GM12878 (cell line): ENCODE data around the gene HOXB6. TPM values are rescaled to one million over a fixed set of nuclear protein-coding genes. Genes with fewer than 3 reads are reported as not detected.

ENCODE experiments used
- ATAC-seq: fragments of 200-7000 bp; cut with Tn5 transposase; 3 replicates; pipeline ENCODE4 v1.9.1; 2020; ENCODE audit warnings: mild to moderate bottlenecking, moderate library complexity
- BruUV-seq: library from RNA; stranded (reverse); fragments of 400-500 nt; replicated peaks from 2 replicates; lab custom pipeline; 2021; lab: Mats Ljungman, UMichigan
- CTCF ChIA-PET: fragments of 300-600 bp; sonication (Branson Sonifier 250); formaldehyde crosslinking; extraction: SDS; loops from one replicate; lab custom pipeline; 2021; ENCODE audit warnings: inconsistent platforms; lab: Yijun Ruan, JAX
- POLR2A ChIA-PET: fragments of 350-600 bp; formaldehyde crosslinking; extraction: SDS; loops from one replicate; lab custom pipeline; 2021; ENCODE audit warnings: inconsistent platforms; lab: Charles Lee
- RAD21 ChIA-PET: fragments of 300-600 bp; sonication (Branson Sonifier 250); formaldehyde crosslinking; loops from one replicate; lab custom pipeline; 2023; ENCODE audit warnings: antibody characterized with exemption; ENCODE audit not compliant: unreplicated experiment; lab: Charles Lee
- SMC1A ChIA-PET: fragments of 300-600 bp; sonication (Branson Sonifier 250); formaldehyde crosslinking; loops from one replicate; lab custom pipeline; 2023; ENCODE audit not compliant: unreplicated experiment, uncharacterized antibody; lab: Charles Lee
- DNase-seq: peaks from one replicate; pipeline ENCODE4 v3.0.0-alpha.2; 2011; ENCODE audit warnings: low read depth, low spot score
- FAIRE-seq: peaks from 3 replicates; lab custom pipeline; 2011; peaks lifted over from hg19 to GRCh38; lab: Jason Lieb, UNC
- H2AFZ ChIP-seq: 2 replicates; pipeline ENCODE4 v1.6.0; 2011; ENCODE audit warnings: low read depth, low read length, control low read depth; ENCODE audit not compliant: control insufficient read depth
- H3K27ac ChIP-seq: 2 replicates; pipeline ENCODE4 v1.5.1; 2011; ENCODE audit warnings: control low read depth; ENCODE audit not compliant: control insufficient read depth, insufficient read depth
- H3K27me3 ChIP-seq, 2 experiments: replicated peaks in 1 of 2; 2 replicates each; pipeline versions ENCODE4 v1.6.0 to v1.6.1; 2011; ENCODE audit warnings: low read length in 1 of 2; ENCODE audit not compliant: control insufficient read depth in 2 of 2, insufficient read depth in 2 of 2
- H3K36me3 ChIP-seq, 2 experiments: 2 replicates each; pipeline ENCODE4 v1.5.1; 2011; ENCODE audit warnings: low read length in 1 of 2; ENCODE audit not compliant: control insufficient read depth in 2 of 2, insufficient read depth in 2 of 2
- H3K4me1 ChIP-seq: 2 replicates; pipeline ENCODE4 v1.6.1; 2011; ENCODE audit warnings: mild to moderate bottlenecking, low read length, moderate library complexity, mixed read lengths; ENCODE audit not compliant: control insufficient read depth, insufficient read depth
- H3K4me2 ChIP-seq: 2 replicates; pipeline ENCODE4 v1.6.0; 2011; ENCODE audit warnings: control low read depth; ENCODE audit not compliant: control insufficient read depth, insufficient read depth
- H3K4me3 ChIP-seq: fragments of 200-600 bp; sonication (generic); 2 replicates; pipeline ENCODE4 v1.5.1; 2016
- H3K79me2 ChIP-seq: 2 replicates; pipeline ENCODE4 v1.6.0; 2011; ENCODE audit warnings: low read length; ENCODE audit not compliant: control insufficient read depth, insufficient read depth
- H3K9ac ChIP-seq: 2 replicates; pipeline ENCODE4 v1.8.0; 2011; ENCODE audit warnings: low read length, control low read depth, mixed read lengths; ENCODE audit not compliant: control insufficient read depth, insufficient read depth
- H3K9me3 ChIP-seq: replicated peaks from 3 replicates; pipeline ENCODE4 v1.5.1; 2011; ENCODE audit warnings: mild to moderate bottlenecking, low read length; ENCODE audit not compliant: control insufficient read depth, insufficient read depth
- H4K20me1 ChIP-seq: 2 replicates; pipeline ENCODE4 v1.6.0; 2011; ENCODE audit not compliant: control insufficient read depth, insufficient read depth
- BMI1 ChIP-seq: fragments of 450-650 bp; IDR thresholded peaks from 2 replicates; pipeline ENCODE4 v1.6.1; 2016; ENCODE audit warnings: mild to moderate bottlenecking, moderate library complexity, borderline replicate concordance
- GABPA ChIP-seq: IDR thresholded peaks from 2 replicates; pipeline ENCODE4 v1.6.1; 2014; ENCODE audit warnings: antibody characterized with exemption, low read depth, mild to moderate bottlenecking, inconsistent platforms
- NFYB ChIP-seq: IDR thresholded peaks from 2 replicates; pipeline ENCODE4 v1.6.1; 2011; ENCODE audit warnings: low read depth, mild to moderate bottlenecking, low read length, improper control_type of control experiment, moderate library complexity; ENCODE audit not compliant: insufficient read depth
- RELA ChIP-seq: fragments of 450-650 bp; IDR thresholded peaks from 2 replicates; pipeline ENCODE4 v1.8.0; 2014; ENCODE audit warnings: borderline replicate concordance; ENCODE audit not compliant: partially characterized antibody
- SMAD5 ChIP-seq: IDR thresholded peaks from 2 replicates; pipeline ENCODE4 v1.6.1; 2016; ENCODE audit warnings: antibody characterized with exemption, low read depth
- TBL1XR1 ChIP-seq: IDR thresholded peaks from 2 replicates; pipeline ENCODE4 v1.6.1; 2012; ENCODE audit warnings: low read depth, low read length, improper control_type of control experiment
- WGBS: methylation state at CpG from one replicate; pipeline ENCODE4 v1.1.6; 2016; ENCODE audit warnings: low lambda C conversion rate; ENCODE audit not compliant: insufficient replicate concordance, insufficient coverage; ENCODE audit errors: missing lambda C conversion rate; 5-methylcytosine and 5-hydroxymethylcytosine counted together
- in situ Hi-C: fragments of 300-500 bp; cut with MboI; formaldehyde crosslinking; loops from 9 replicates; pipeline ENCODE4 v1.14.3; 2018; ENCODE audit warnings: mixed read lengths
- intact Hi-C: fragments of 100-400 bp; cut with micrococcal nuclease; formaldehyde crosslinking; loops from one replicate; pipeline ENCODE4 v1.14.2; 2022; ENCODE audit not compliant: unreplicated experiment
- polyA plus RNA-seq, 11 experiments: library from polyadenylated mRNA; depleted of rRNA in 4 of 11; unstranded in 6 of 11; stranded (reverse) in 5 of 11; fragments of >200 nt; fragmentation: Nextera tagmentation in 4 of 11; fragmentation: Illumina TruSeq in 1 of 11; extraction: Ambion mirVana in 4 of 11; extraction: Trizol in 1 of 11; gene quantifications; 1 replicate in 1 of 11; 2 replicates in 10 of 11; pipeline versions ENCODE4 v1.2.1 to v1.2.3, GENCODE V29; 2011 to 2016; ENCODE audit warnings: inconsistent platforms in 2 of 11, missing spikeins in 2 of 11, low read depth in 1 of 11
- total RNA-seq, 4 experiments: library from RNA; depleted of rRNA in 3 of 4; stranded (reverse); fragments of >200 nt in 3 of 4; fragmentation: Illumina TruSeq in 1 of 4; extraction: Trizol in 1 of 4; gene quantifications; 2 replicates each; pipeline versions ENCODE4 v1.2.1 to v1.2.3, GENCODE V29; 2013 to 2021
- TF ChIP-seq, protein P1 (sequence below): IDR thresholded peaks from 2 replicates; pipeline ENCODE4 v1.6.1; 2012; ENCODE audit warnings: improper control_type of control experiment, low read depth, low read length; ENCODE audit not compliant: insufficient replicate concordance

Gene HOXB6
- total and polyA plus RNA-seq, 10 of the 15 experiments (the other 5 are each of a cell fraction or from before 2014, with no cell fraction given), result 0.04 to 0.51 (median 0.09) TPM; not detected in 2

DNA sequence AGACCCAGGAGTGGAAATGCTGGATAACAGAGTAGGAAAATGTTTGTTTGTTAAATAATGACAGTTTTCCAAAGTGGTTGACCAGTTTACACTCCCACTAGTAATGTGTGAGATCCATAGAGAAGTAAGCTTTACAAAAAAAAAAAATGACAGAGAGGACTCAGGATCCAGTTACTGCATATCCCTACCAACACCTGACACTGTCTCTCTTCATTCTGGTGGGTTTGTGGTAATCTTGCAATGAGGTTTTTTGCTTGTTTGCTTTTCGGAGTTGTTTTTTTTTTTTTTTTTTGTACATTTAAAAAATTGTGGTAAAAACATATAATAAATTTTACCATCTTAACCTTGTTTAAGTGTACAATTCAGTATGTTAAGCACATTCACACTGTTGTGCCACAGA is 45.0 kb upstream of the HOXB6 start:
- DNase-seq, result no peak
- in situ Hi-C loops, result no loop called here
- peaks cover 0 to 7% of the 10 kb centered on the region in 2 experiments; a peak in 2 of 4 replicates for H3K27me3 ChIP-seq
- H3K79me2 ChIP-seq, result no peaks in the 10 kb centered on the region
- RAD21 ChIA-PET, result interaction anchor here (1.2 kb wide), 1 partner anchor 14 kb away, joined by 3 read pairs; no protein-coding TSS in a partner anchor
- no peak overlapping the region for H3K4me2 ChIP-seq
- CTCF ChIA-PET, result interaction anchor here (1.0 to 1.4 kb wide), 2 partner anchors 13 to 29 kb away, joined by 4 to 6 read pairs; no protein-coding TSS in a partner anchor
- peaks cover 7% of the 10 kb centered on the region for H3K4me1 ChIP-seq
- BruUV-seq, result no TSS peak
- no peak for ATAC-seq
- no peak overlapping the region for H3K4me3 ChIP-seq
- no peak for TF ChIP-seq SMAD5
- TF ChIP-seq GABPA, result no peak
- TF ChIP-seq, protein P1, sequence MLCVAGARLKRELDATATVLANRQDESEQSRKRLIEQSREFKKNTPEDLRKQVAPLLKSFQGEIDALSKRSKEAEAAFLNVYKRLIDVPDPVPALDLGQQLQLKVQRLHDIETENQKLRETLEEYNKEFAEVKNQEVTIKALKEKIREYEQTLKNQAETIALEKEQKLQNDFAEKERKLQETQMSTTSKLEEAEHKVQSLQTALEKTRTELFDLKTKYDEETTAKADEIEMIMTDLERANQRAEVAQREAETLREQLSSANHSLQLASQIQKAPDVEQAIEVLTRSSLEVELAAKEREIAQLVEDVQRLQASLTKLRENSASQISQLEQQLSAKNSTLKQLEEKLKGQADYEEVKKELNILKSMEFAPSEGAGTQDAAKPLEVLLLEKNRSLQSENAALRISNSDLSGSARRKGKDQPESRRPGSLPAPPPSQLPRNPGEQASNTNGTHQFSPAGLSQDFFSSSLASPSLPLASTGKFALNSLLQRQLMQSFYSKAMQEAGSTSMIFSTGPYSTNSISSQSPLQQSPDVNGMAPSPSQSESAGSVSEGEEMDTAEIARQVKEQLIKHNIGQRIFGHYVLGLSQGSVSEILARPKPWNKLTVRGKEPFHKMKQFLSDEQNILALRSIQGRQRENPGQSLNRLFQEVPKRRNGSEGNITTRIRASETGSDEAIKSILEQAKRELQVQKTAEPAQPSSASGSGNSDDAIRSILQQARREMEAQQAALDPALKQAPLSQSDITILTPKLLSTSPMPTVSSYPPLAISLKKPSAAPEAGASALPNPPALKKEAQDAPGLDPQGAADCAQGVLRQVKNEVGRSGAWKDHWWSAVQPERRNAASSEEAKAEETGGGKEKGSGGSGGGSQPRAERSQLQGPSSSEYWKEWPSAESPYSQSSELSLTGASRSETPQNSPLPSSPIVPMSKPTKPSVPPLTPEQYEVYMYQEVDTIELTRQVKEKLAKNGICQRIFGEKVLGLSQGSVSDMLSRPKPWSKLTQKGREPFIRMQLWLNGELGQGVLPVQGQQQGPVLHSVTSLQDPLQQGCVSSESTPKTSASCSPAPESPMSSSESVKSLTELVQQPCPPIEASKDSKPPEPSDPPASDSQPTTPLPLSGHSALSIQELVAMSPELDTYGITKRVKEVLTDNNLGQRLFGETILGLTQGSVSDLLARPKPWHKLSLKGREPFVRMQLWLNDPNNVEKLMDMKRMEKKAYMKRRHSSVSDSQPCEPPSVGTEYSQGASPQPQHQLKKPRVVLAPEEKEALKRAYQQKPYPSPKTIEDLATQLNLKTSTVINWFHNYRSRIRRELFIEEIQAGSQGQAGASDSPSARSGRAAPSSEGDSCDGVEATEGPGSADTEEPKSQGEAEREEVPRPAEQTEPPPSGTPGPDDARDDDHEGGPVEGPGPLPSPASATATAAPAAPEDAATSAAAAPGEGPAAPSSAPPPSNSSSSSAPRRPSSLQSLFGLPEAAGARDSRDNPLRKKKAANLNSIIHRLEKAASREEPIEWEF, result no peak
- no peak for TF ChIP-seq BMI1
- TF ChIP-seq NFYB, result no peak
- no peak for TF ChIP-seq RELA
- no peak for TF ChIP-seq TBL1XR1
- intact Hi-C loops, result no loop called here
- 100% methylated on average over 1 of the region's 1 CpG for whole genome bisulfite sequencing
- H3K27ac ChIP-seq, result no peak overlapping the region
- H3K36me3 ChIP-seq, result no peaks in the 10 kb centered on the region
- H3K9ac ChIP-seq, result no peak overlapping the region
- H3K9me3 ChIP-seq, result no peaks in the 10 kb centered on the region
- POLR2A ChIA-PET, result interaction anchor here (0.7 kb wide), 1 partner anchor 114 kb away, joined by 3 read pairs; no protein-coding TSS in a partner anchor
- H4K20me1 ChIP-seq, result no peaks in the 10 kb centered on the region
- FAIRE-seq, result no peak
- SMC1A ChIA-PET, result interaction anchor here (1.0 to 2.0 kb wide), 2 partner anchors 22 to 154 kb away, joined by 4 to 5 read pairs; no protein-coding TSS in a partner anchor
- no peak overlapping the region for H2AFZ ChIP-seq
